GM12872 (cell line): ENCODE measurements around the gene RASA3.

Experiments
- CTCF ChIP-seq: IDR thresholded peaks from 3 replicates; pipeline ENCODE4 v1.5.1; 2011; ENCODE audit warnings: low read depth, mild to moderate bottlenecking, low read length, moderate library complexity; ENCODE audit not compliant: insufficient read depth

RASA3 gene

GRCh38 chr13:113951246-113951999, 181.0 kb downstream of the RASA3 start:
- peak; percentile 81 for TF ChIP-seq CTCF

DNA sequence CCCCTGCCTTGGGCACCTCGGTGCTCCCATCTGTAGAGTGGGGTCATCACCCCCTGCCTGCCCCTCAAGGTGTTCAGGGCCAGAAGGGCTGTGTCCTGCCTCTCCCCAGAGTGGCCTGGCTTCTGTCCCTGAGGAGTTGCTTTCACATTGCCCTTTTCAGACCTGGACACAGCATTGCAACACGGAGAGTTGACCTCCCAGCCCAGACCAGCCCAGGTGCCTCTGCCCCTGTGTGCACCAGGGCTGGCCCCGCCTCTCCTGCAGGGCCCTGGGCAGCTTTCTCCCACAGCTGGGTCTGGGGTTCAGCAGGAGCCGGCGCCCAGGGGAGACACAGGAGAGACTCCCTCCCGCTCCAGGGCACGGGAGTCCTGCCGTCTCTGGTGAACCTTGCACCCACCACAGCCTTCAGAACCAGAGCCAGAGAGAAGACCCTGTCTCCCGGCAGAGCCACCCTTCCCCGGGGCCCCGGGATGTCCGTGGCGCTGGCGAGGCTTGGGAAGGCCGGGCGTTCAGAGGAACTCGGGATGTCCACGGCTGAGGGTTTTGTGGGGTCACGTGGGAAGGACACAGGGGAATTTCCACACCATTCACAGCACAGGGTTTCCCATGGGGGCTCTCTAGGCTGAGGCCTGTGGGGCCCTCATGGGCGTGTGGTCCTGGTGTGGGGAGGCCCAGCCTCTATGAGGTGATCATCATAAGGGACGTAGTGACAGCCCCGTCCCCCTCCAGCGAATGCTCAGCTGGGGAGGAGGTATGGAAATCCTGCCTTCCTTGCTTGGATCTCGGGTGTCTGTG, 181.8 kb downstream of the RASA3 start:
- no peak for TF ChIP-seq CTCF

DNA sequence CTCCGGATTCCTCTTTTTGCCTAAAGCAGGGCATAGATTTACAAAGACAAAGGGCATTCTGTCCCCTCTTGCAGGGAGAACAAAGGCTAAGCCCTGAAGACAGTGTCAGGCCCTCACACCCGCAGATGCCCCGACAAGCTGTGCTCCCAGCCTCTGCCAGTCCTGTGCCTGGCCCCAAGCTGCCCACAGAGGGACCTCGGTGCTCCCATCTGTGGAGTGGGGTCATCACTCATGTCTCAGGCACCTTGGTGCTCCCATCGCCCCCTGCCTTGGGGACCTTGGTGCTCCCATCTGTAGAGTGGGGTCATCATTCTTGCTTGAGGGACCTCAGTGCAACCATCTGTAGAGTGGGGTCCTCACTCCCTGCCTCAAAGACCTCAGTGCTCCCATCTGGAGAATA, 182.9 kb downstream of the RASA3 start:
- no peak for TF ChIP-seq CTCF

DNA sequence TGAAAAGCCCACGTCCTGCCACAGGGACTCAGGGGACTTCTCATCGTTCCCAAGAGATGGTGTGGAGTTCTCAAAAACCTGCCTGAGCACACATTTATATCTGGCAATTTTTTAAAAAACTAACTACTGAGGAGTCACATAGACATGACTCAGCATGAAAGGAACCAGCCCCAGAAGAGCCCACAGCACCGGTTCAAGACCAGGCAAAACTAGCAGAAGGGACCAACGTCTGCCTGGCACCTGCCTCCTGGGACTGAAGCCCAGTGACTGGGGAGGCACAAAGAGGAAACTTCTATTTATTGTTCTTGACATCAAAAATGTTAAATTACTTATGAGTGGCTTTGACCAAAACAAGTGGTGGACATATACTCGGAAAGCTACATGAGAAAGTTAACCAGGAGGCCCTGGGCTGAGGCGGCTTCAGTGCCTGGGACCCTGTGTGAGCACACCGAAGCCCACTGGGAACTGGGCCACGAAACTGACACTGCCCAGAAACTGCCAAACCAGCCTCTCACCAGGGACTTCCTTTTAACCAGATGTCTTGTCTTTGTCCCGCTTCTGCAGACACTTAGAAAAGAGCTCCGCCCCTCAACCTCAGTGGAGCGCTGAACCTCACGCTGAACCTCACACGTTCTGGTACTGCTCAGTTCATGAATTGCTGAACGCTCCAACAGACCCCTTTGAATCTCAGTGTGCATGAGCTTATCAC, 184.2 kb downstream of the RASA3 start:
- TF ChIP-seq CTCF: no peak

- no peak for TF ChIP-seq CTCF
These were observed 185.0 kb downstream of the RASA3 start for GRCh38 chr13:113947311-113948033.

DNA sequence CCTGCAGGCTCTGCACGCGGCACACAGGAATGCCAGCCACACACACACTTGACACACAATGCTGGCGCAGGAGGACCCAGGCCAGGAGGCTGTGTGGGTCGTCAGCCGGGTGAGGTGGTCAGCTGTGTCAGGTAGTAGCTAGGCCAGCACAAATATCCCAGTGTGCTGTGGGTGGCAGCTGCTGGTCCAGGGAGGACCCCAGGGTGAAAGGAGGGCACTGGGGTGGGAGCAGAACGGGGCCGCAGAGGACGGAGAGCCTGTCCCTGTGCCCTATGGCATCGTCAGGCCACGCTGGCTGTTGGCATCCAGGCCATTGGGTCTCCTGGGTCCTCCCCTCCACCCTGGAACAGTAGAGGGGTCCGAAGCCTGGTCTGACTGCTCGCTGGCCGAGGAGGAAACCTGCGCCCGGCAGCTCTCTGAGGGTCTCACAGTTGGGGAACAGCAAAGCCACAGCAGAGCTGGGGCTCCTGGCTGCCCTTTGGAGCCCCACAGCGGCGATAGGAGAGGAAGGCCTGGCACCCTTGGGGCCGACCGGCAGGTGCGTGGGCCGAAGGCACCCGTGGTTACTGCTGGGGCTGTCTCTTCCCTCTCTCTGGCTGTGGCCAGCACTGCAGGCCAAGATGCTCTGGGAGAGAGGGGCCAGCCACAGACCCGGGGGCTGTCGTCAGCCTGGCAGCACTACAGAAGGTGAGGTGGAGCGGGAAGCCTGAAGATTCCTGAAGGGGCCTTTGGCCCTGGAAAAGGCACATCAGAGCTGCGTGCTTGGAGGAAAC, 185.8 kb downstream of the RASA3 start:
- no peak for TF ChIP-seq CTCF
